Keratinocyte (primary cell): ENCODE measurements around the gene NFYC.

ENCODE experiments used
- CTCF ChIP-seq, 3 experiments: IDR thresholded peaks in 1 of 3; conservative IDR thresholded peaks in 1 of 3; optimal IDR thresholded peaks in 1 of 3; 2 replicates in 2 of 3; 3 replicates in 1 of 3; pipeline versions ENCODE3 to v1.5.1; 2011; ENCODE audit warnings: low read length in 3 of 3, mild to moderate bottlenecking in 3 of 3, moderate library complexity in 2 of 3, control low read depth in 1 of 3, inconsistent platforms in 1 of 3; ENCODE audit not compliant: insufficient read depth in 2 of 3; ENCODE audit errors: extremely low read depth in 1 of 3
- EZH2 ChIP-seq: IDR thresholded peaks from one replicate; pipeline ENCODE4 v1.6.1; 2012; ENCODE audit warnings: inconsistent platforms, mild to moderate bottlenecking, low read length, moderate library complexity

- TF ChIP-seq EZH2 (no peak), CTCF (optimal IDR thresholded peaks at IDR 0.05 in 1 of 3, IDR thresholded peaks at IDR 0.05 in 1 of 3, conservative IDR thresholded peaks at IDR 0.05 in 1 of 3; ENCODE audit: extremely low read depth in 1 of 3, insufficient read depth in 2 of 3, low read length in 3 of 3) (no peak)
Measured at GRCh38 chr1:40796939-40797667, 105.6 kb downstream of the NFYC start.
